Fibroblast of pulmonary artery (primary cell): ENCODE results near the gene HSDL1.

Experiments
- DNase-seq: peaks from one replicate; pipeline ENCODE4 v3.0.0-alpha.2; 2010; ENCODE audit warnings: low read depth
- H3K4me3 ChIP-seq: replicated peaks from 2 replicates; pipeline ENCODE4 v1.5.1; 2011; ENCODE audit warnings: low read depth, mild to moderate bottlenecking, control low read depth, low read length, moderate library complexity
- CTCF ChIP-seq: IDR thresholded peaks from 2 replicates; pipeline ENCODE4 v1.5.1; 2011; ENCODE audit warnings: mild to moderate bottlenecking, control low read depth, low read length, inconsistent platforms; ENCODE audit errors: missing control alignments

HSDL1 gene

GRCh38 chr16:84082835-84083569 lies 62.0 kb downstream of the HSDL1 start:
- DNase-seq, result no peak
- TF ChIP-seq CTCF, result no peak

GRCh38 chr16:84082110-84082509 lies 62.9 kb downstream of the HSDL1 start:
- no peak for TF ChIP-seq CTCF
- no peak overlapping the region for H3K4me3 ChIP-seq
- no peak for DNase-seq

More at GRCh38 chr16:84082835-84083569, 62.0 kb downstream of the HSDL1 start:
- no peak overlapping the region for H3K4me3 ChIP-seq

- TF ChIP-seq CTCF, result no peak
- no peak for DNase-seq
- no peak overlapping the region for H3K4me3 ChIP-seq
These were observed 63.5 kb downstream of the HSDL1 start for GRCh38 chr16:84081446-84081989.

GRCh38 chr16:84080813-84081212 lies 64.2 kb downstream of the HSDL1 start:
- DNase-seq, result no peak
- H3K4me3 ChIP-seq, result no peak overlapping the region
- no peak for TF ChIP-seq CTCF

- TF ChIP-seq CTCF, result no peak
- DNase-seq, result no peak
These were observed 64.6 kb downstream of the HSDL1 start for GRCh38 chr16:84080378-84080777.

GRCh38 chr16:84079664-84080063 lies 65.3 kb downstream of the HSDL1 start:
- TF ChIP-seq CTCF, result no peak
- H3K4me3 ChIP-seq, result no peak overlapping the region
- DNase-seq, result no peak

More at GRCh38 chr16:84080378-84080777, 64.6 kb downstream of the HSDL1 start:
- H3K4me3 ChIP-seq, result no peak overlapping the region

GRCh38 chr16:84075376-84075775 lies 69.6 kb downstream of the HSDL1 start:
- no peak for DNase-seq
- no peak overlapping the region for H3K4me3 ChIP-seq
- TF ChIP-seq CTCF, result no peak
